ENCODE results near the gene RMND1.

- TF ChIP-seq ELF4 (IDR thresholded peaks at IDR 0.05) (no peak), ZNF384 (IDR thresholded peaks at IDR 0.05) (no peak), FOXM1 (IDR thresholded peaks at IDR 0.05; ENCODE audit: borderline replicate concordance) (no peak)
Measured at GRCh38 chr6:151414641-151415260, 37.2 kb downstream of the RMND1 start.
